Uterus (tissue), 2 donors: ENCODE data around the gene FOXO1.

Experiments
- CTCF ChIP-seq, 4 experiments: fragments of 200-600 bp in 2 of 4; fragments of 450-650 bp in 2 of 4; sonication (generic) in 2 of 4; IDR thresholded peaks; one replicate each; pipeline ENCODE4 v1.5.1; 2016 to 2019; ENCODE audit warnings: antibody characterized with exemption in 4 of 4, mild to moderate bottlenecking in 2 of 4, moderate library complexity in 1 of 4
- POLR2A ChIP-seq, 2 donors: fragments of 450-650 bp; IDR thresholded peaks; one replicate each; pipeline ENCODE4 v1.6.1; 2016; ENCODE audit warnings: antibody characterized with exemption in 2 of 2, mild to moderate bottlenecking in 1 of 2, moderate library complexity in 1 of 2

GRCh38 chr13:40588101-40588500 is 78.3 kb downstream of the FOXO1 start:
- TF ChIP-seq POLR2A (IDR thresholded peaks at IDR 0.05) (no peak), CTCF (IDR thresholded peaks at IDR 0.05) (no peak)
